Measurements from ENCODE around the gene TAS1R2. TPM values are rescaled to one million over a fixed set of nuclear protein-coding genes. Genes with fewer than 3 reads are reported as not detected.

The TAS1R2 gene
- total RNA-seq, 1 donor from 2014 or later = not detected

DNA sequence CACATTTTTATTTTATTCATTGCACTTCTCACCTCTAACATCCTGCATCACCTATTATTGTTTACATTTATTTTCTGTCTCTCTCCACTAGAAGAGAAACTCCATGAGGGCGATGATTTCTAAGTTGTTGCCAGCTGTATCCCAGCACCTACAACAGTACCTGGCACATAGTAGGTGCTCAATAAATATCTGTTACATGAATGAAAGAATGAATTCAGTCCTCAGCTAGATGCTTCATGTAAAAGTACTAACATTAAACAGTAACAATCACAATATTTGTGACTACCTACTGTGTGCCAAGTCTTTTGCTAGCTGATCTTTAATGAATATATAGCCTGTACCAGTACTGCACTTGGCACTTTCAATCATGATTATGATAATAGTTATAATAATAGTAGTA, 3.0 kb downstream of the TAS1R2 start:
- no peak for DNase-seq (ENCODE audit: low spot score)
- H3K4me3 ChIP-seq = no peak overlapping the region
- H3K27ac Mint-ChIP-seq = no peak overlapping the region
- H3K4me3 Mint-ChIP-seq = no peak overlapping the region
- H3K9me3 Mint-ChIP-seq = no peaks in the 10 kb centered on the region
- H3K27me3 ChIP-seq = peaks cover 55% of the 10 kb centered on the region
- no peaks in the 10 kb centered on the region for H3K4me1 ChIP-seq
- H2AFZ ChIP-seq (replicated peaks) = no peak overlapping the region
- no peaks in the 10 kb centered on the region for H3K4me1 Mint-ChIP-seq
- no peak overlapping the region for H3K9ac ChIP-seq
- peaks cover 2% of the 10 kb centered on the region for H3K27me3 Mint-ChIP-seq (ENCODE audit: insufficient read depth, low read depth)
- H3K36me3 ChIP-seq = no peaks in the 10 kb centered on the region
- no peaks in the 10 kb centered on the region for H3F3A ChIP-seq (ENCODE audit: low read depth)
- TF ChIP-seq EZH2phosphoT487 (IDR thresholded peaks at IDR 0.05) = no peak
- no peak for TF ChIP-seq EZH2 (IDR thresholded peaks at IDR 0.05)
- TF ChIP-seq, protein P1, sequence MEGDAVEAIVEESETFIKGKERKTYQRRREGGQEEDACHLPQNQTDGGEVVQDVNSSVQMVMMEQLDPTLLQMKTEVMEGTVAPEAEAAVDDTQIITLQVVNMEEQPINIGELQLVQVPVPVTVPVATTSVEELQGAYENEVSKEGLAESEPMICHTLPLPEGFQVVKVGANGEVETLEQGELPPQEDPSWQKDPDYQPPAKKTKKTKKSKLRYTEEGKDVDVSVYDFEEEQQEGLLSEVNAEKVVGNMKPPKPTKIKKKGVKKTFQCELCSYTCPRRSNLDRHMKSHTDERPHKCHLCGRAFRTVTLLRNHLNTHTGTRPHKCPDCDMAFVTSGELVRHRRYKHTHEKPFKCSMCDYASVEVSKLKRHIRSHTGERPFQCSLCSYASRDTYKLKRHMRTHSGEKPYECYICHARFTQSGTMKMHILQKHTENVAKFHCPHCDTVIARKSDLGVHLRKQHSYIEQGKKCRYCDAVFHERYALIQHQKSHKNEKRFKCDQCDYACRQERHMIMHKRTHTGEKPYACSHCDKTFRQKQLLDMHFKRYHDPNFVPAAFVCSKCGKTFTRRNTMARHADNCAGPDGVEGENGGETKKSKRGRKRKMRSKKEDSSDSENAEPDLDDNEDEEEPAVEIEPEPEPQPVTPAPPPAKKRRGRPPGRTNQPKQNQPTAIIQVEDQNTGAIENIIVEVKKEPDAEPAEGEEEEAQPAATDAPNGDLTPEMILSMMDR (IDR thresholded peaks at IDR 0.05) = no peak
- no peaks in the 10 kb centered on the region for H3K79me2 ChIP-seq (ENCODE audit: low read depth)
- no peaks in the 10 kb centered on the region for H4K20me1 ChIP-seq (ENCODE audit: low read depth)
- H3K9me3 ChIP-seq (ENCODE audit: low read depth) = no peaks in the 10 kb centered on the region
- H3K36me3 Mint-ChIP-seq = no peaks in the 10 kb centered on the region
- no peak overlapping the region for H3K4me2 ChIP-seq
- no peak overlapping the region for H3K27ac ChIP-seq

DNA sequence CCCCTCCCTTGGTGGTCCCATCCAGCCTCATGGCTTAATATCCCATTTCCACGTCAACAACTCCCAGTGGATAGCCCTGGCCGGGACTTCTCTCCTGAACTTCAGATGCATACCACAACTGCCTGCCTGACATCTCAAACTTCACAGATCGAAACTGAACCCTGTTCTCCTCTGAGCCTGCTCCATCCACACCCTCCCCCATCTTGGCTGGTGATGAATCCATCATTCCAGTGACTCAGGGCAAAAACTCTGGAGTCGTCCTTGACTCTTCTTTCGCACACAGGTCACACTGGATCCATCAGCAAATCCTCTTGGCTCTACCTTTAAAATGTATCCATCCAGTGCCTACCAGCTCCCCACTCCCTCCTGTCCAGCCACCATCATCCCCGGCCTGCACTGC, 3.9 kb downstream of the TAS1R2 start:
- Histone ChIP-seq H2AFZ (replicated peaks) (no peak overlapping the region), H3K36me3 (no peaks in the 10 kb centered on the region), H3K79me2 (ENCODE audit: low read depth) (no peaks in the 10 kb centered on the region), H3F3A (ENCODE audit: low read depth) (no peaks in the 10 kb centered on the region), H3K4me1 (no peaks in the 10 kb centered on the region), H3K9ac (no peak overlapping the region), H3K27me3 (peaks cover 60% of the 10 kb centered on the region), H3K9me3 (ENCODE audit: low read depth) (no peaks in the 10 kb centered on the region), H4K20me1 (ENCODE audit: low read depth) (no peaks in the 10 kb centered on the region), H3K4me3 (no peak overlapping the region), H3K27ac (no peak overlapping the region), H3K4me2 (no peak overlapping the region)
- no peaks in the 10 kb centered on the region for H3K9me3 Mint-ChIP-seq
- no peak overlapping the region for H3K4me3 Mint-ChIP-seq
- no peak for DNase-seq (ENCODE audit: low spot score)
- H3K4me1 Mint-ChIP-seq = no peaks in the 10 kb centered on the region
- peaks cover 2% of the 10 kb centered on the region for H3K27me3 Mint-ChIP-seq (ENCODE audit: insufficient read depth, low read depth)
- TF ChIP-seq EZH2phosphoT487 (IDR thresholded peaks at IDR 0.05) = no peak
- no peak for TF ChIP-seq EZH2 (IDR thresholded peaks at IDR 0.05)
- TF ChIP-seq, protein P1 (IDR thresholded peaks at IDR 0.05) = no peak
- H3K27ac Mint-ChIP-seq = no peak overlapping the region
- no peaks in the 10 kb centered on the region for H3K36me3 Mint-ChIP-seq

DNA sequence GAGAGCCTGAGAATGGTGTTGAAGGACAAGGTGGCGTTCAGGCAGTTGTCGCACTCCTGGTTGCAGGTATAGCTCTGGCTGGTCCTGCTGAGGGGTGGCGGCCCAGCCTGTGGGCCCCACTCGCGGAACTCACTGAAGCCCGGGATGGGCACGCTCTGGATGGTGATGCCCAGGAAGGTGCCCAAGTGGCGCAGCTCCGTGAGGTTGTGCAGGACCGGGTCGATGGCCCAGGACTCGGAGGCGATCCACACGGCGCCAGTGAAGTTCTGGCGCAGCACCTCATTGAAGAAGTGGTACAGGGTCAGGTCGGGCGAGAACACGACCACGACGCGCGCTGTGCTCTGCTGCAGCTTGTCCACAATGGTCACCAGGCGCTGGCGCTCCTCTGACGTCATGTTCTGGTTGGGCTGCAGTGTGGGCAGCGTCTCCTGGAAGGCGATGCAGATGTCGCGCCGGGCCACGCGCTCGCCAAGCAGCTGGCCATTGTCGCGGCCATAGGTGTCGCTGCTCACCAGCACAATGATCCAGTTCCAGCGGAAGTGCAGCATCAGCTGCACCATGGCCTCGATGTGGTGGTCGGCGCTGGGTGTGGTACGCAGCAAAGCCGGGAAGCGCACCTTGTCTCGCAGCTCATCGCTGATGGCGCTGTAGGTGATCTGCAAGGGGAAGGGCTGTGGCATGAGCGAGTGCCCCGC, 5.0 kb downstream of the TAS1R2 start:
- Histone ChIP-seq H3K4me2 (no peak overlapping the region), H3K4me3 (no peak overlapping the region), H2AFZ (replicated peaks) (no peak overlapping the region), H3K36me3 (no peaks in the 10 kb centered on the region), H3K79me2 (ENCODE audit: low read depth) (no peaks in the 10 kb centered on the region), H3F3A (ENCODE audit: low read depth) (no peaks in the 10 kb centered on the region), H3K4me1 (no peaks in the 10 kb centered on the region), H3K9me3 (ENCODE audit: low read depth) (no peaks in the 10 kb centered on the region), H3K27me3 (peaks cover 65% of the 10 kb centered on the region), H3K9ac (no peak overlapping the region), H3K27ac (no peak overlapping the region), H4K20me1 (ENCODE audit: low read depth) (no peaks in the 10 kb centered on the region)
- Mint-ChIP-seq H3K27ac (no peak overlapping the region), H3K9me3 (no peaks in the 10 kb centered on the region), H3K4me3 (no peak overlapping the region), H3K4me1 (no peaks in the 10 kb centered on the region), H3K36me3 (no peaks in the 10 kb centered on the region), H3K27me3 (ENCODE audit: insufficient read depth, low read depth) (peaks cover 2% of the 10 kb centered on the region)
- no peak for DNase-seq (ENCODE audit: low spot score)
- TF ChIP-seq, protein P1 (IDR thresholded peaks at IDR 0.05) = no peak
- no peak for TF ChIP-seq EZH2 (IDR thresholded peaks at IDR 0.05)
- TF ChIP-seq EZH2phosphoT487 (IDR thresholded peaks at IDR 0.05) = no peak

Data from neural progenitor cell (in vitro differentiated cells).